Heart left ventricle (tissue), 16 donors: ENCODE measurements around the gene VPS52. TPM values are rescaled to one million over a fixed set of nuclear protein-coding genes. Genes with fewer than 3 reads are reported as not detected.

ENCODE experiments used
- ATAC-seq, 4 donors: fragments of 200-7000 bp; cut with Tn5 transposase; one replicate each; pipeline ENCODE4 v1.9.1; 2020 to 2022; ENCODE audit warnings: moderate library complexity in 4 of 4, mild to moderate bottlenecking in 3 of 4, moderate number of reproducible peaks in 1 of 4
- DNase-seq, 5 donors: peaks; one replicate each; pipeline ENCODE4 v3.0.0-alpha.2; 2020
- H3K27ac ChIP-seq, 12 donors: fragments of 200-600 bp; sonication (generic) in 4 of 12; one replicate each; pipeline versions ENCODE4 v1.5.0 to v1.8.0; 2016 to 2022; ENCODE audit warnings: mild to moderate bottlenecking in 2 of 12
- H3K27me3 ChIP-seq, 9 donors: fragments of 200-600 bp; sonication (generic) in 2 of 9; one replicate each; pipeline versions ENCODE4 v1.5.1 to v1.8.0; 2016 to 2022; ENCODE audit warnings: mild to moderate bottlenecking in 3 of 9
- H3K36me3 ChIP-seq, 9 donors: fragments of 200-600 bp; sonication (generic) in 2 of 9; one replicate each; pipeline versions ENCODE4 v1.5.0 to v1.8.0; 2018 to 2022; ENCODE audit warnings: mild to moderate bottlenecking in 2 of 9
- H3K4me1 ChIP-seq, 12 donors: fragments of 200-600 bp; sonication (generic) in 4 of 12; one replicate each; pipeline versions ENCODE4 v1.5.0 to v1.8.0; 2016 to 2022; ENCODE audit warnings: mild to moderate bottlenecking in 3 of 12
- H3K4me3 ChIP-seq, 12 donors: fragments of 200-600 bp; sonication (generic) in 4 of 12; one replicate each; pipeline versions ENCODE4 v1.5.0 to v1.8.0; 2017 to 2022; ENCODE audit warnings: mild to moderate bottlenecking in 9 of 12, moderate library complexity in 4 of 12
- H3K9me3 ChIP-seq, 12 donors: fragments of 200-600 bp; sonication (generic) in 4 of 12; one replicate each; pipeline versions ENCODE4 v1.5.0 to v1.8.0; 2016 to 2022; ENCODE audit warnings: mild to moderate bottlenecking in 1 of 12
- POLR2A ChIP-seq, 2 donors: fragments of 450-650 bp; IDR thresholded peaks; one replicate each; pipeline ENCODE4 v1.6.1; 2017; ENCODE audit warnings: antibody characterized with exemption in 2 of 2, mild to moderate bottlenecking in 2 of 2, moderate library complexity in 2 of 2
- WGBS, 4 donors: extraction: QIAGEN DNeasy Blood & Tissue Kit in 2 of 4; methylation state at CpG; one replicate each; pipeline versions ENCODE4 v1.1.5 to v1.1.7; 2013 to 2018; 5-methylcytosine and 5-hydroxymethylcytosine counted together
- intact Hi-C, 10 donors: fragments of 100-400 bp; cut with DNase I; formaldehyde crosslinking; loops; one replicate each; pipeline versions ENCODE4 v1.11.1 to v1.14.2; 2022
- polyA plus RNA-seq, 2 donors: library from polyadenylated mRNA; stranded (reverse); fragments of 200-250 nt; gene quantifications; one replicate each; pipeline ENCODE4 v1.2.3, GENCODE V29; 2013
- total RNA-seq, 9 donors: library from RNA; depleted of rRNA in 2 of 9; stranded (reverse); fragments of >200 nt in 2 of 9; fragmentation: NEBNext Ultra II Directional in 3 of 9; extraction: Animal tissue kit (Norgen Biotek cat#: 25700) in 3 of 9; gene quantifications; one replicate each; pipeline versions ENCODE4 v1.1.0 to v1.2.4, GENCODE V29; 2016 to 2023
- TF ChIP-seq, protein P1 (sequence below), 12 donors: fragments of 200-600 bp; sonication (generic) in 4 of 12; IDR thresholded peaks; one replicate each; pipeline versions ENCODE4 v1.5.0 to v1.8.0; 2018 to 2022; ENCODE audit warnings: antibody characterized with exemption in 12 of 12, mild to moderate bottlenecking in 5 of 12
- donor health status: ischemic (EF 13 %, LVEDD 7.1; RV severe dilation, severe dysfunction).
- donor health status: healthy with polysubstance abuse.
- donor health status: DM: no; HTN: yes; CAD: no.
- donor health status: DM: no; HTN: no; CAD: no.
- donor health status: ischemic (EF 25% LVEDD 6.9; RV normal size, moderate dysfunction).
- donor health status: ischemic (EF 25% LVEDD 5.7; RV mildly dilated, moderate dysfunction).
- donor health status: healthy.
- donor health status: DM: yes; HTN: yes; CAD: no.
- donor health status: ischemic (EF 35%, LVEDD 5.7; RV mildly dilated, moderate dysfunction).
- donor health status: nonischemic (EF 11% LVEDD 7.7; RV severe dilation, severe dysfunction).
- donor health status: DM: yes; HTN: yes; CAD: no.
- donor health status: PGD.
- donor health status: ischemic (EF 29% LVEDD 5.4; RV normal size, mild dysfunction).
- donor health status: nonischemic (EF 23%, LVEDD 6.1; RV moderate dilation, normal function).

VPS52 gene
- total and polyA plus RNA-seq, 11 donors, result 25.1 to 47.0 (median 33.0) TPM

DNA sequence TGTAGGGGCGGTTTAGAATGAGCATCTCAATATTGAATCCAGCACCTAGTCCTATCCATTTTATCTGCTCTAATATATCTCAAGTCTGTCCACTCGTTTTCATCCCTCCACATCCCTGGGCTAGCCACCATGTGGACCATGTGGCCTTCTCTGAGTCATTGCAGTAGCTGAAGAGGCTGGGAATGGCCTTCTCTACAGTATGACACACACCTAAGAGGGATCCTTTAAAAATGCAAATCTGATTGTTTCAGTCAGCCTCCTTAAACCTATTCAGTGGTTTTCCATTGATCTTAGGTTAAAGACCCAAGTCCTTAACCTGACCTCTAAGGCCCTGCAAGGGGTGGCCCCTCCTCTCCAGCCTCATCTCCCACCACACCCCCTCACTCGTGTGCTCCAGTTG is 54.0 kb downstream of the VPS52 start:
- TF ChIP-seq, protein P1, sequence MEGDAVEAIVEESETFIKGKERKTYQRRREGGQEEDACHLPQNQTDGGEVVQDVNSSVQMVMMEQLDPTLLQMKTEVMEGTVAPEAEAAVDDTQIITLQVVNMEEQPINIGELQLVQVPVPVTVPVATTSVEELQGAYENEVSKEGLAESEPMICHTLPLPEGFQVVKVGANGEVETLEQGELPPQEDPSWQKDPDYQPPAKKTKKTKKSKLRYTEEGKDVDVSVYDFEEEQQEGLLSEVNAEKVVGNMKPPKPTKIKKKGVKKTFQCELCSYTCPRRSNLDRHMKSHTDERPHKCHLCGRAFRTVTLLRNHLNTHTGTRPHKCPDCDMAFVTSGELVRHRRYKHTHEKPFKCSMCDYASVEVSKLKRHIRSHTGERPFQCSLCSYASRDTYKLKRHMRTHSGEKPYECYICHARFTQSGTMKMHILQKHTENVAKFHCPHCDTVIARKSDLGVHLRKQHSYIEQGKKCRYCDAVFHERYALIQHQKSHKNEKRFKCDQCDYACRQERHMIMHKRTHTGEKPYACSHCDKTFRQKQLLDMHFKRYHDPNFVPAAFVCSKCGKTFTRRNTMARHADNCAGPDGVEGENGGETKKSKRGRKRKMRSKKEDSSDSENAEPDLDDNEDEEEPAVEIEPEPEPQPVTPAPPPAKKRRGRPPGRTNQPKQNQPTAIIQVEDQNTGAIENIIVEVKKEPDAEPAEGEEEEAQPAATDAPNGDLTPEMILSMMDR (IDR thresholded peaks at IDR 0.05), result no peak
- TF ChIP-seq POLR2A (IDR thresholded peaks at IDR 0.05), result no peak
- 59 to 68% (median 63%) methylated on average over 3 of the region's 3 CpGs for WGBS, 4 donors
- no peaks in the 10 kb centered on the region for H3K9me3 ChIP-seq
- peaks cover 0 to 11% (median 0%) of the 10 kb centered on the region in 9 donors for H3K27me3 ChIP-seq
- H3K4me1 ChIP-seq, result peaks cover 0 to 16% (median 10%) of the 10 kb centered on the region in 12 donors
- intact Hi-C loops, result no loop called here
- ATAC-seq (no peak), DNase-seq (no peak)
- H3K4me3 ChIP-seq, result no peak overlapping the region
- no peak overlapping the region for H3K27ac ChIP-seq
- H3K36me3 ChIP-seq, result no peaks in the 10 kb centered on the region

DNA sequence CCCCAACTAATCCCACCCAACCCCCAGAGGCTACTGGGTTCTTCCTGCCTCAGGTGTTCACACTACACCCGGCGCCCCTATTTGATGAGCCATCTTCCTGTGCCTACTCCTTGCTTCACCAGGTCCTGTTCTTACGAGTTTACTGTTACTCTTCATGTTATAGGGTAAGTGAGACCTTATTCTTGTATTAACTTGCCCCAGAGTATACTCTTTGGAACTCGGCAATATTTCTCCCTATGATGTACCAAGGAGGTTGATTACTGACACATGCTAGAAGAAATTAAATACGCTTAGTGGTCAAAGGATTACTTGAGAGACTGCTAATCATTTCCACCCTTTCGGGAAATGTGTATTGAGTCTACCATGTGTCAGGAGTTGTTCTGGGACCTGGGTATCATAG is 54.4 kb downstream of the VPS52 start:
- intact Hi-C loops, result no loop called here

DNA sequence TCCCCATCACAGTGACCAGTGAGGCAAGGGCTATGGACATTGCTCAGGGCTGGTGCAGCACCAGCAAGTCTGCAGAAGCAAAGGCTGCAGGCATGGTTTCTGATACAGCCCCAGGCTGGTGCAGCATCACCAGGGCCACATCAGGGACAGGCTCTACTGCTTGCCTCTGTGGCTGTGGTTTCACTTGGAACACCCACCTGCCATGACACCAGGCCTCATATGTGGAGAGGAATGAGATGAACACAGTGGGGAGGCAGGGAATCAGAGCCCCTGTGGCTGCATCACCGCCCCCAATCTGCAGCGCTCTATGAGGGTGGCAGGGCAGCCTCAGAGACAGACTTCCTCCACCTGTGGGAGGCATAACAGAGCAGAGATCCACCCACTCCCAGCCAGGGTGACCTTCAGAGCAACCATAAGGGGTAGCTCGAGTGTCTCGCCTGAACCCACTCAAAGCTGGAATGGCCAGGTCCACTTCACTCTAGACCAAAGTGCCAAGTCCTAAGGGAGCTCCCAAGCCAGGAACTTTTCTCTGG is 55.5 kb downstream of the VPS52 start:
- DNase-seq (no peak), ATAC-seq (no peak)
- intact Hi-C loops, result no loop called here
- Histone ChIP-seq H3K4me1 (peaks cover 0 to 22% (median 15%) of the 10 kb centered on the region in 12 donors), H3K4me3 (no peak overlapping the region), H3K9me3 (no peaks in the 10 kb centered on the region), H3K27me3 (peaks cover 0 to 10% (median 0%) of the 10 kb centered on the region in 9 donors), H3K36me3 (peaks cover 0 to 8% (median 0%) of the 10 kb centered on the region in 9 donors), H3K27ac (no peak overlapping the region)
- TF ChIP-seq POLR2A (IDR thresholded peaks at IDR 0.05), result no peak
- TF ChIP-seq, protein P1 (IDR thresholded peaks at IDR 0.05), result no peak
- 88 to 100% (median 90%) methylated on average over 2 to 4 of the region's 4 CpGs for WGBS, 4 donors

More for the DNA sequence above, 54.4 kb downstream of the VPS52 start:
- TF ChIP-seq, protein P1 (IDR thresholded peaks at IDR 0.05), result no peak
- no peak for TF ChIP-seq POLR2A (IDR thresholded peaks at IDR 0.05)
- Histone ChIP-seq H3K36me3 (no peaks in the 10 kb centered on the region), H3K4me1 (peaks cover 0 to 20% (median 14%) of the 10 kb centered on the region in 12 donors), H3K4me3 (no peak overlapping the region), H3K27me3 (peaks cover 0 to 11% (median 0%) of the 10 kb centered on the region in 9 donors), H3K27ac (no peak overlapping the region), H3K9me3 (no peaks in the 10 kb centered on the region)
- 85 to 94% (median 90%) methylated on average over 6 of the region's 6 CpGs for WGBS, 4 donors
- DNase-seq (no peak), ATAC-seq (no peak)

GRCh38 chr6:33215271-33216116 is 56.2 kb downstream of the VPS52 start:
- Histone ChIP-seq H3K4me3 (no peak overlapping the region), H3K36me3 (peaks cover 0 to 14% (median 6%) of the 10 kb centered on the region in 9 donors), H3K27ac (no peak overlapping the region), H3K9me3 (no peaks in the 10 kb centered on the region), H3K4me1 (peaks cover 0 to 22% (median 15%) of the 10 kb centered on the region in 12 donors), H3K27me3 (peaks cover 0 to 5% (median 0%) of the 10 kb centered on the region in 9 donors)
- 78 to 88% (median 82%) methylated on average over 8 to 9 of the region's 9 CpGs for WGBS, 4 donors
- ATAC-seq (no peak), DNase-seq (no peak)
- TF ChIP-seq, protein P1 (IDR thresholded peaks at IDR 0.05), result no peak
- TF ChIP-seq POLR2A (IDR thresholded peaks at IDR 0.05), result no peak
- intact Hi-C loops, result no loop called here
